HepG2 (cell line): ENCODE data around the gene TRIM9. TPM values are rescaled to one million over a fixed set of nuclear protein-coding genes. Genes with fewer than 3 reads are reported as not detected.

Experiments used
- ATAC-seq: fragments of 200-7000 bp; cut with Tn5 transposase; 3 replicates; pipeline ENCODE4 v1.9.1; 2020; ENCODE audit warnings: mild to moderate bottlenecking, moderate library complexity
- BruUV-seq: library from RNA; stranded (reverse); fragments of 400-500 nt; replicated peaks from 2 replicates; lab custom pipeline; 2021; lab: Mats Ljungman, UMichigan
- CTCF ChIA-PET: fragments of 300-600 bp; formaldehyde crosslinking; extraction: SDS; loops from one replicate; lab custom pipeline; 2021; ENCODE audit warnings: low total read pairs, inconsistent platforms, low intra/inter-chr PET ratio; lab: Yijun Ruan, JAX
- POLR2A ChIA-PET: fragments of 350-600 bp; sonication (Branson Sonifier 250); formaldehyde crosslinking; loops from one replicate; lab custom pipeline; 2020; ENCODE audit warnings: antibody characterized with exemption, inconsistent platforms; lab: Yijun Ruan, JAX
- DNase-seq: peaks from one replicate; pipeline ENCODE4 v3.0.0-alpha.2; 2015; ENCODE audit warnings: low spot score
- FAIRE-seq: peaks from 3 replicates; lab custom pipeline; 2011; peaks lifted over from hg19 to GRCh38; lab: Jason Lieb, UNC
- H2AFZ ChIP-seq: one replicate; pipeline ENCODE4 v1.6.1; 2011; ENCODE audit warnings: low read length, inconsistent platforms
- H3K27ac ChIP-seq: fragments of 300-600 bp; 3 replicates; pipeline ENCODE4 v1.8.0; 2011; ENCODE audit warnings: mixed run types, mild to moderate bottlenecking, mixed read lengths, low read length, inconsistent platforms; ENCODE audit not compliant: insufficient read depth; ENCODE audit errors: extremely low read length
- H3K27me3 ChIP-seq, 2 experiments: fragments of 200-600 bp in 1 of 2; 2 replicates in 1 of 2; 3 replicates in 1 of 2; pipeline versions ENCODE4 v1.6.0 to v1.8.0; 2011; ENCODE audit warnings: low read length in 2 of 2, mild to moderate bottlenecking in 2 of 2, moderate library complexity in 2 of 2, inconsistent platforms in 1 of 2; ENCODE audit not compliant: insufficient read depth in 2 of 2, control insufficient read depth in 1 of 2
- H3K36me3 ChIP-seq, 2 experiments: fragments of 200-600 bp in 1 of 2; replicated peaks in 1 of 2; 2 replicates in 1 of 2; 3 replicates in 1 of 2; pipeline versions ENCODE4 v1.5.1 to v1.8.0; 2011; ENCODE audit warnings: low read length in 2 of 2, inconsistent platforms in 1 of 2; ENCODE audit not compliant: insufficient read depth in 2 of 2, control insufficient read depth in 1 of 2
- H3K4me1 ChIP-seq: 2 replicates; pipeline ENCODE4 v1.5.1; 2012; ENCODE audit warnings: low read length, inconsistent platforms; ENCODE audit not compliant: insufficient read depth
- H3K4me2 ChIP-seq: 2 replicates; pipeline ENCODE4 v1.6.0; 2011; ENCODE audit warnings: low read depth, low read length, inconsistent platforms
- H3K4me3 ChIP-seq, 3 experiments: fragments of 200-600 bp in 1 of 3; sonication (generic), shearing (Covaris generic) in 1 of 3; replicated peaks in 1 of 3; 2 replicates each; pipeline ENCODE4 v1.5.1; 2011 to 2016; ENCODE audit warnings: low read length in 3 of 3, inconsistent platforms in 2 of 3, low read depth in 2 of 3, mild to moderate bottlenecking in 2 of 3, control low read depth in 1 of 3, mixed read lengths in 1 of 3; ENCODE audit not compliant: insufficient read depth in 1 of 3
- H3K79me2 ChIP-seq: one replicate; pipeline ENCODE4 v1.6.1; 2011; ENCODE audit warnings: low read length, inconsistent platforms; ENCODE audit not compliant: insufficient read depth
- H3K9ac ChIP-seq: 2 replicates; pipeline ENCODE4 v1.6.0; 2011; ENCODE audit warnings: mild to moderate bottlenecking, low read depth, low read length, inconsistent platforms; ENCODE audit not compliant: insufficient read depth
- H3K9me3 ChIP-seq: 2 replicates; pipeline ENCODE4 v1.5.1; 2012; ENCODE audit warnings: mild to moderate bottlenecking, low read length
- H4K20me1 ChIP-seq: 2 replicates; pipeline ENCODE4 v1.6.0; 2011; ENCODE audit warnings: inconsistent platforms, mild to moderate bottlenecking, low read length, moderate library complexity; ENCODE audit not compliant: insufficient read depth
- ASH2L ChIP-seq: fragments of 300-600, 200-600 bp; sonication (generic); IDR thresholded peaks from 2 replicates; pipeline ENCODE4 v1.7.0; 2017; ENCODE audit warnings: low read depth, mild to moderate bottlenecking, moderate library complexity, mixed read lengths, low read length; ENCODE audit not compliant: insufficient read length
- ATF7-NPFF ChIP-seq: sonication (generic); formaldehyde crosslinking; IDR thresholded peaks from 2 replicates; pipeline ENCODE4 v1.8.1; 2023; ENCODE audit warnings: mild to moderate bottlenecking, low read depth, missing genetic modification reagents, moderate library complexity
- CHCHD3 ChIP-seq: sonication (generic); formaldehyde crosslinking; IDR thresholded peaks from 2 replicates; pipeline ENCODE4 v1.8.0; 2022; ENCODE audit warnings: mild to moderate bottlenecking, missing genetic modification reagents, moderate library complexity
- LCORL ChIP-seq, 2 experiments: fragments of 450-650 bp in 1 of 2; sonication (generic) in 1 of 2; formaldehyde crosslinking in 1 of 2; IDR thresholded peaks; 2 replicates each; pipeline versions ENCODE4 v1.5.0 to v1.6.1; 2017 to 2020; ENCODE audit warnings: antibody characterized with exemption in 1 of 2, missing genetic modification reagents in 1 of 2
- REPIN1 ChIP-seq: sonication (generic); formaldehyde crosslinking; IDR thresholded peaks from 2 replicates; pipeline ENCODE4 v1.8.0; 2022; ENCODE audit warnings: missing genetic modification reagents, low read depth, mild to moderate bottlenecking, borderline replicate concordance
- ZBTB34 ChIP-seq: sonication (generic); formaldehyde crosslinking; IDR thresholded peaks from 2 replicates; pipeline ENCODE4 v1.8.0; 2022; ENCODE audit warnings: mild to moderate bottlenecking, missing genetic modification reagents
- ZBTB42 ChIP-seq: sonication (generic); formaldehyde crosslinking; IDR thresholded peaks from 2 replicates; pipeline ENCODE4 v1.5.0; 2020; ENCODE audit warnings: mild to moderate bottlenecking, missing genetic modification reagents
- WGBS: methylation state at CpG from one replicate; pipeline ENCODE4 v1.1.6; 2017; ENCODE audit warnings: low lambda C conversion rate; 5-methylcytosine and 5-hydroxymethylcytosine counted together
- in situ Hi-C: cut with HindIII; loops from 2 replicates; pipeline ENCODE4 v1.10.0; 2017; ENCODE audit warnings: low pct_unique_long_range_greater_than_20kb; ENCODE audit not compliant: extremely low pct_ligation_motif_present
- intact Hi-C: fragments of 100-400 bp; cut with micrococcal nuclease; formaldehyde crosslinking; loops from one replicate; pipeline ENCODE4 v1.10.0; 2022; ENCODE audit not compliant: unreplicated experiment
- polyA plus RNA-seq, 8 experiments: library from polyadenylated mRNA; depleted of rRNA in 3 of 8; stranded (reverse) in 7 of 8; unstranded in 1 of 8; fragments of >200 nt; fragmentation: Illumina TruSeq in 4 of 8; extraction: Trizol in 4 of 8; gene quantifications; 2 replicates each; pipeline versions ENCODE4 v1.2.1 to v1.2.3, GENCODE V29; 2011 to 2016; ENCODE audit warnings: low read depth in 4 of 8, missing spikeins in 1 of 8, mixed read lengths in 1 of 8; ENCODE audit not compliant: insufficient read depth in 1 of 8
- total RNA-seq, 5 experiments: library from RNA; depleted of rRNA; stranded (reverse); fragments of >200 nt; fragmentation: Illumina TruSeq; extraction: Trizol; gene quantifications; 2 replicates each; pipeline ENCODE4 v1.2.3, GENCODE V29; 2016; ENCODE audit warnings: low read depth in 1 of 5
- TF ChIP-seq, protein P1 (sequence below): sonication (generic); formaldehyde crosslinking; IDR thresholded peaks from 2 replicates; pipeline ENCODE4 v1.5.0; 2020; ENCODE audit warnings: missing genetic modification reagents
- TF ChIP-seq, protein P2 (sequence below): sonication (generic); formaldehyde crosslinking; IDR thresholded peaks from 2 replicates; pipeline ENCODE4 v1.5.0; 2020; ENCODE audit warnings: mild to moderate bottlenecking, missing genetic modification reagents, borderline replicate concordance
- TF ChIP-seq, protein P3 (sequence below): sonication (generic); formaldehyde crosslinking; IDR thresholded peaks from 2 replicates; pipeline ENCODE4 v1.5.1; 2020; ENCODE audit warnings: mild to moderate bottlenecking, missing genetic modification reagents, moderate library complexity
- TF ChIP-seq, protein P4 (sequence below): sonication (generic); formaldehyde crosslinking; IDR thresholded peaks from 2 replicates; pipeline ENCODE4 v1.4.0; 2020; ENCODE audit warnings: missing genetic modification reagents

The TRIM9 gene
- total and polyA plus RNA-seq, 2 of the 13 experiments (the other 11 are each of a cell fraction or from before 2014, with no cell fraction given), result 0.04 to 0.07 TPM

- H3K4me2 ChIP-seq, result 0 out of 2 replicates have a peak overlapping the region, but pooled peaks have one; percentile 51
- in situ Hi-C loops, result no loop called here
- TF ChIP-seq ASH2L (no peak), LCORL (IDR thresholded peaks at IDR 0.05) (no peak), LCORL (CRISPR knock-in tag; IDR thresholded peaks at IDR 0.05) (no peak), CHCHD3 (CRISPR knock-in tag) (no peak), ZBTB42 (CRISPR knock-in tag) (no peak), ZBTB34 (CRISPR knock-in tag) (no peak), ATF7-NPFF (no peak), REPIN1 (CRISPR knock-in tag) (no peak)
- TF ChIP-seq, protein P1, sequence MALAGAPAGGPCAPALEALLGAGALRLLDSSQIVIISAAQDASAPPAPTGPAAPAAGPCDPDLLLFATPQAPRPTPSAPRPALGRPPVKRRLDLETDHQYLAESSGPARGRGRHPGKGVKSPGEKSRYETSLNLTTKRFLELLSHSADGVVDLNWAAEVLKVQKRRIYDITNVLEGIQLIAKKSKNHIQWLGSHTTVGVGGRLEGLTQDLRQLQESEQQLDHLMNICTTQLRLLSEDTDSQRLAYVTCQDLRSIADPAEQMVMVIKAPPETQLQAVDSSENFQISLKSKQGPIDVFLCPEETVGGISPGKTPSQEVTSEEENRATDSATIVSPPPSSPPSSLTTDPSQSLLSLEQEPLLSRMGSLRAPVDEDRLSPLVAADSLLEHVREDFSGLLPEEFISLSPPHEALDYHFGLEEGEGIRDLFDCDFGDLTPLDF (CRISPR knock-in tag), result no peak
- TF ChIP-seq, protein P2, sequence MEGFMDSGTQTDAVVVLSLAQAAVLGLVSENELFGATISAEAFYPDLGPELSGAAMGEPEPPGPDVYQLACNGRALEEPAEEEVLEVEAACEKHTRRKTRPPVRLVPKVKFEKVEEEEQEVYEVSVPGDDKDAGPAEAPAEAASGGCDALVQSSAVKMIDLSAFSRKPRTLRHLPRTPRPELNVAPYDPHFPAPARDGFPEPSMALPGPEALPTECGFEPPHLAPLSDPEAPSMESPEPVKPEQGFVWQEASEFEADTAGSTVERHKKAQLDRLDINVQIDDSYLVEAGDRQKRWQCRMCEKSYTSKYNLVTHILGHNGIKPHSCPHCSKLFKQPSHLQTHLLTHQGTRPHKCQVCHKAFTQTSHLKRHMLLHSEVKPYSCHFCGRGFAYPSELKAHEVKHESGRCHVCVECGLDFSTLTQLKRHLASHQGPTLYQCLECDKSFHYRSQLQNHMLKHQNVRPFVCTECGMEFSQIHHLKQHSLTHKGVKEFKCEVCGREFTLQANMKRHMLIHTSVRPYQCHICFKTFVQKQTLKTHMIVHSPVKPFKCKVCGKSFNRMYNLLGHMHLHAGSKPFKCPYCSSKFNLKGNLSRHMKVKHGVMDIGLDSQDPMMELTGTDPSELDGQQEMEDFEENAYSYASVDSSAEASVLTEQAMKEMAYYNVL (CRISPR knock-in tag), result no peak
- TF ChIP-seq, protein P3, sequence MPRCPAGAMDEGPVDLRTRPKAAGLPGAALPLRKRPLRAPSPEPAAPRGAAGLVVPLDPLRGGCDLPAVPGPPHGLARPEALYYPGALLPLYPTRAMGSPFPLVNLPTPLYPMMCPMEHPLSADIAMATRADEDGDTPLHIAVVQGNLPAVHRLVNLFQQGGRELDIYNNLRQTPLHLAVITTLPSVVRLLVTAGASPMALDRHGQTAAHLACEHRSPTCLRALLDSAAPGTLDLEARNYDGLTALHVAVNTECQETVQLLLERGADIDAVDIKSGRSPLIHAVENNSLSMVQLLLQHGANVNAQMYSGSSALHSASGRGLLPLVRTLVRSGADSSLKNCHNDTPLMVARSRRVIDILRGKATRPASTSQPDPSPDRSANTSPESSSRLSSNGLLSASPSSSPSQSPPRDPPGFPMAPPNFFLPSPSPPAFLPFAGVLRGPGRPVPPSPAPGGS (CRISPR knock-in tag), result no peak
- TF ChIP-seq, protein P4, sequence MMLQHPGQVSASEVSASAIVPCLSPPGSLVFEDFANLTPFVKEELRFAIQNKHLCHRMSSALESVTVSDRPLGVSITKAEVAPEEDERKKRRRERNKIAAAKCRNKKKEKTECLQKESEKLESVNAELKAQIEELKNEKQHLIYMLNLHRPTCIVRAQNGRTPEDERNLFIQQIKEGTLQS (CRISPR knock-in tag), result no peak
- no peak overlapping the region for H3K27ac ChIP-seq
- no peaks in the 10 kb centered on the region for H3K36me3 ChIP-seq
- H3K4me1 ChIP-seq, result no peaks in the 10 kb centered on the region
- no peak overlapping the region for H3K9ac ChIP-seq
- H3K9me3 ChIP-seq, result no peaks in the 10 kb centered on the region
- no peak for ATAC-seq
- DNase-seq, result no peak
- FAIRE-seq, result no peak
- CTCF ChIA-PET, result no interaction called here
- POLR2A ChIA-PET, result no interaction called here
- H2AFZ ChIP-seq, result peak overlapping the region; percentile 36
- BruUV-seq, result no TSS peak
- H3K27me3 ChIP-seq, result peaks cover 0 to 13% of the 10 kb centered on the region in 2 experiments; a peak in 1 of 5 replicates
- 29% methylated on average over 12 of the region's 12 CpGs for WGBS
- no peaks in the 10 kb centered on the region for H4K20me1 ChIP-seq
- no peaks in the 10 kb centered on the region for H3K79me2 ChIP-seq
- intact Hi-C loops, result no loop called here
- H3K4me3 ChIP-seq, result no peak overlapping the region
Measured at GRCh38 chr14:50985859-50986331, 109.0 kb downstream of the TRIM9 start.
